Tibial artery (tissue), 4 donors: ENCODE results near the gene STX1A.

Experiments used
- DNase-seq, 2 donors: peaks; one replicate each; pipeline ENCODE4 v3.0.0-alpha.2; 2019
- H3K27ac ChIP-seq, 2 donors: fragments of 200-600 bp; sonication (generic) in 1 of 2; 1 replicate in 1 of 2; 2 replicates in 1 of 2; pipeline ENCODE4 v1.5.1; 2018 to 2019; ENCODE audit warnings: mild to moderate bottlenecking in 1 of 2
- H3K27me3 ChIP-seq, 2 donors: fragments of 200-600 bp; sonication (generic) in 1 of 2; one replicate each; pipeline versions ENCODE4 v1.5.1 to v1.6.0; 2016 to 2019
- H3K36me3 ChIP-seq, 3 donors: fragments of 200-600 bp; sonication (generic) in 2 of 3; one replicate each; pipeline ENCODE4 v1.5.1; 2016 to 2019; ENCODE audit warnings: mild to moderate bottlenecking in 2 of 3
- H3K4me1 ChIP-seq, 4 donors: fragments of 200-600 bp; sonication (generic) in 2 of 4; 1 replicate in 3 of 4; 2 replicates in 1 of 4; pipeline ENCODE4 v1.5.1; 2016 to 2019
- H3K4me3 ChIP-seq, 2 donors: fragments of 200-600 bp; sonication (generic) in 1 of 2; 1 replicate in 1 of 2; 2 replicates in 1 of 2; pipeline ENCODE4 v1.5.1; 2018 to 2019; ENCODE audit warnings: mild to moderate bottlenecking in 2 of 2
- H3K9me3 ChIP-seq, 3 donors: fragments of 200-600 bp; sonication (generic) in 1 of 3; one replicate each; pipeline ENCODE4 v1.5.1; 2016 to 2019
- intact Hi-C: fragments of 100-400 bp; cut with DNase I; formaldehyde crosslinking; loops from one replicate; pipeline ENCODE4 v1.15.0; 2023; ENCODE audit warnings: low total_unique reads
- TF ChIP-seq, protein P1 (sequence below), 2 experiments: fragments of 200-600 bp in 1 of 2; fragments of 450-650 bp in 1 of 2; IDR thresholded peaks; one replicate each; pipeline ENCODE4 v1.5.1; 2017 to 2019; ENCODE audit warnings: antibody characterized with exemption in 2 of 2, mild to moderate bottlenecking in 1 of 2, moderate library complexity in 1 of 2

The STX1A gene

DNA sequence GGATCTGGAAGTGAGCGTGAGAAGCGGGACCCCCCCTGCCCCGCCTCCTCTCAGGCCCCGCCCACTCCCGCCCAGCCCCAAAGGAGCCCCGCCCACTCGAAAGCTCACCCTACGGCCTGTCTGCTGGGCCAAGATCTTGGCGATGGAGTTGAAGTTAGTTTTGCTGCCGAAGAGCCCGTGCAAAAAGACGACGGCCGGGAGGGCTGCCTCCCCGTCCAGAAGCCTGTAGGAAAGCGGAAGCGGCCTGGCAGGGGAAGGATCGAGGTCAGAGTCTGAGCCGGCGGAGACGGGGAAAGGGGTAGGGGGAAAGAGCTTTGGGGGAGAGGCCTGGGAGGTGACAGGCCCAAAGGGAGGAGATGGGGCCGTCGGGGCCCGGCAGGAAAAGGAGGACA, 18.7 kb upstream of the STX1A start:
- H3K4me1 ChIP-seq, result peaks cover 0 to 35% (median 30%) of the 10 kb centered on the region in 4 donors
- TF ChIP-seq, protein P1, sequence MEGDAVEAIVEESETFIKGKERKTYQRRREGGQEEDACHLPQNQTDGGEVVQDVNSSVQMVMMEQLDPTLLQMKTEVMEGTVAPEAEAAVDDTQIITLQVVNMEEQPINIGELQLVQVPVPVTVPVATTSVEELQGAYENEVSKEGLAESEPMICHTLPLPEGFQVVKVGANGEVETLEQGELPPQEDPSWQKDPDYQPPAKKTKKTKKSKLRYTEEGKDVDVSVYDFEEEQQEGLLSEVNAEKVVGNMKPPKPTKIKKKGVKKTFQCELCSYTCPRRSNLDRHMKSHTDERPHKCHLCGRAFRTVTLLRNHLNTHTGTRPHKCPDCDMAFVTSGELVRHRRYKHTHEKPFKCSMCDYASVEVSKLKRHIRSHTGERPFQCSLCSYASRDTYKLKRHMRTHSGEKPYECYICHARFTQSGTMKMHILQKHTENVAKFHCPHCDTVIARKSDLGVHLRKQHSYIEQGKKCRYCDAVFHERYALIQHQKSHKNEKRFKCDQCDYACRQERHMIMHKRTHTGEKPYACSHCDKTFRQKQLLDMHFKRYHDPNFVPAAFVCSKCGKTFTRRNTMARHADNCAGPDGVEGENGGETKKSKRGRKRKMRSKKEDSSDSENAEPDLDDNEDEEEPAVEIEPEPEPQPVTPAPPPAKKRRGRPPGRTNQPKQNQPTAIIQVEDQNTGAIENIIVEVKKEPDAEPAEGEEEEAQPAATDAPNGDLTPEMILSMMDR (IDR thresholded peaks at IDR 0.05), result no peak
- peak in 1 of 2 donors; percentile 77 for DNase-seq

DNA sequence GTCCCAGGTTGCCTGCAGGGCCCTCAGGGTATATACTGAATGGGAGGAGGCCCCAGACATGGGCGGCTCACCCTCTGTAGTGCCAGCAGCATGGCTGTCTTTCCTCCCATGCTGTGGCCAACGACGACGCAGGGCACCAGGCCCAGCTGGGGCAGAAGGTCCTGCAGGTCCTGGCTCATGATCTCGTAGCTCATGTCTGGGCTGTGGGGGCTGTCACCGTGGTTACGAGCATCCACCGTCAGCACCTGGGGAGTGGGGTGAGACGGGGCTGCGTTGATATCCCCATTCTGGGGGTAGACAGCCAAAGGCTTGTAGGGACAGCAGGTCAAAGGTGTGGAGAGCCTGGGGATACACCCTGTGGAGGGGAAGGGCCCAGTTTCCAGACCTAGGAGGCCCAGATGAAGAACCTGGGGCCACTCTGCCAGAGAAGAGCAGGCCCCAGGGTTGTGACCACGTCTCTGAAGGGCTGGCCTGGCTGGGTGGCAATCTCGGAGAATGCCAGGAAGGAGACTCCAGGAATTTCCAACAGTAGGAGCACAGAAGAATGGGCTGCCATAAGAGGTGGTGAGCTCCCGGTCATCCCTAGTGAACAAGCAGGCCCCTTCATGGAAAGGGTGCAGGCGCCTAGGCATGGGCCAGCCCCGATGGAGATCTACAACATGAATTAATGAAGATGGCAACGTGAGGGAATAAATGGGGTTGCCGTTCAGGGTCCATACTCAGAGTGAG, 18.2 kb upstream of the STX1A start:
- intact Hi-C loops, result loop anchor here (5.0 kb wide), 1 partner anchor 70 kb away; the partner anchor contains the start of gene VPS37D
- no peak for DNase-seq

More for the DNA sequence above, 18.7 kb upstream of the STX1A start:
- Histone ChIP-seq H3K27me3 (no peaks in the 10 kb centered on the region), H3K36me3 (peaks cover 0 to 26% (median 6%) of the 10 kb centered on the region in 3 donors), H3K4me3 (peak overlapping the region; percentile 74 to 93), H3K27ac (peak overlapping the region; percentile 83 to 89), H3K9me3 (no peaks in the 10 kb centered on the region)
- intact Hi-C loops, result loop anchor here (5.0 kb wide), 1 partner anchor 71 kb away; the partner anchor contains the start of gene VPS37D

DNA sequence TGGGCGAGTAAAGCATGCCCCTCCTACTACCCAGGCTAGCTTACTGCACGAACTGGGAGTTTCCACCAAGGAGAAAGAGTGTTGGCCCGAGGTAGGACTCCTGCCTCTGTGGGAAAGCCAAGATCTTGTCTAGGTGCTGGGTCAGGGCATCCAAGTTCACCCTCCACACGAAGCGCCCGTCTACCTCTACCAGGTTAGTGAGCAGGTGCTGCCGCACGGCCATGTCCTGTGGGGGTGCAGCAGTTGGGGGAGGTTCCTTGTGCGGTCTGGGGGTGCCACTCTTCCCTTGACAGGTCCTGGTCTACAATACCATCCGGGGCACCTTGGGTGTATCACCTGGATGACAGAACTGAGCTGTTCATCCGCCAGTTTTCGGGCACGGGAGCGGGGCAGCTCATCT, 17.4 kb upstream of the STX1A start:
- Histone ChIP-seq H3K9me3 (no peaks in the 10 kb centered on the region), H3K27ac (no peak overlapping the region), H3K4me3 (no peak overlapping the region), H3K36me3 (peaks cover 0 to 26% (median 6%) of the 10 kb centered on the region in 3 donors), H3K4me1 (peaks cover 0 to 25% (median 21%) of the 10 kb centered on the region in 4 donors), H3K27me3 (no peaks in the 10 kb centered on the region)
- intact Hi-C loops, result loop anchor here (5.0 kb wide), 1 partner anchor 70 kb away; the partner anchor contains the start of gene VPS37D
- no peak for DNase-seq
- TF ChIP-seq, protein P1 (IDR thresholded peaks at IDR 0.05), result no peak

More for the DNA sequence above, 18.2 kb upstream of the STX1A start:
- H3K4me1 ChIP-seq, result peaks cover 0 to 30% (median 25%) of the 10 kb centered on the region in 4 donors
- TF ChIP-seq, protein P1 (IDR thresholded peaks at IDR 0.05), result no peak
- no peaks in the 10 kb centered on the region for H3K9me3 ChIP-seq
- peaks cover 0 to 26% (median 6%) of the 10 kb centered on the region in 3 donors for H3K36me3 ChIP-seq
- H3K4me3 ChIP-seq, result peak overlapping the region; percentile 74 to 93
- no peaks in the 10 kb centered on the region for H3K27me3 ChIP-seq
- peak overlapping the region; percentile 83 to 89 for H3K27ac ChIP-seq

DNA sequence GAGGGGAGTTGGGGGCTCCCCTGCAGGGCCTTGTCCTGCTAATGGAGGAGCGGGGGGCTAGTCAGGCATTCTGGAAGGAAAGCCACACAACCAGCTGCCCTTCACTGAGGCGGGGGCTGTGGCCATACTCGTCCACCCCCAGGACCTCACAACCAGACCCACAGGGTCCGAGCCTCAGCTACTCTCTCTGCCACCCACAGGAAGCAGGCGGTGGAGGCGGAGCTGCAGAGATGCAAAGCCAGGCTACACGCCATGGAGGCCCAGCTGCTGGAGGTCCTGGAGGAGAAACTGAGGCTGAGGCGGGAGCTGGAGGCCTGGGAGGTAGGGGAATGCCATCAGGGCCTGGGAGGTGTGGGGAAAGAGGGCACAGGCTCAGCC, 16.0 kb upstream of the STX1A start:
- intact Hi-C loops, result loop anchor here (5.0 kb wide), 1 partner anchor 68 kb away; the partner anchor contains the start of gene VPS37D
- H3K27ac ChIP-seq, result peak overlapping the region in 1 of 2 donors; percentile 51

DNA sequence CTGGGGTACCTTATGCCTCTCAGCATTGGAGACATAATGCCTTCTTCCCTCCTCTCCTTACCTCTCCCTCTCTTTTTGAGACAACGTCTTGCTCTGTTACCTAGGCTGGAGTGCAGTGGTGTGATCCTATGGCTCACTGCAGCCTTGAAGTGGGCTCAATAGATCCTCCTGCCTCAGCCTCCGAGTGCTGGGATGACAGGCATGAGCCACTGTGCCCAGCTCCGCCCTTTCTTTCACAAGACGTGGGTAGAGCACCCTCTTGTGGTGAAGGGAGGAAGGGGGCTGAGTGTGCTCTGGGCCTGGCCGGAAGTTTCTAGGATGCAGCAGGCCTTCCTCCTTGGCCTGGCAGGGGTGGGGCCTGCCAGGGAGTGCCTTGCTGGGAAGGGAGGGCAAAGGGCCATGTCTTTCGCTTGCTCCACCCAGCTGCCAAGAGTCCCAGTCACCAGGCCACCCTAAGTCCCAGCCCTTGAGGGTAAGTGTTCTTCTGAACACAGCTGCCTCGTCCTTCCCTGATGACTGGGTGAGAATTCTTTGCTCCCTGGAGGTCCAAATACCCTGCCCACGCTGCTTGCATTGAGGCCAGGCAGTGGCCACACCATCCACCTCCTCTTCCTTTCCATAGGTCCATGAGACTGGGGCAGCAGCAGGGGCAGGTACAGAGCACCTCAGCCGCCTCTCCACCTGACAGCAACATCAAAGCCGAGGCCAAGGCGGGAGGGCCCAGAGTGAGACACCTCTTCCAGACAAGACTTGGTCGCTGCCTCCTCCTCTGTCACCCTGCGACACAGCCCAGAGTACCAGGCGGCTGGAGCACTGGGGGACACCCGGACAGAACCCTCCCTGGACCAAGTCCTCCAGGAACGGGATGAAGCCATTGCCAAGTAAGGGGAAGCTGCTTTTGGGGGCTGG, 15.4 kb upstream of the STX1A start:
- Histone ChIP-seq H3K9me3 (no peaks in the 10 kb centered on the region), H3K4me3 (no peak overlapping the region), H3K27ac (peak overlapping the region in 1 of 2 donors; percentile 51), H3K4me1 (peaks cover 0 to 25% (median 19%) of the 10 kb centered on the region in 4 donors), H3K36me3 (peaks cover 0 to 26% (median 6%) of the 10 kb centered on the region in 3 donors), H3K27me3 (no peaks in the 10 kb centered on the region)
- intact Hi-C loops, result loop anchor here (5.0 kb wide), 1 partner anchor 68 kb away; the partner anchor contains the start of gene VPS37D
- peak; percentile 73 to 84 for DNase-seq
- TF ChIP-seq, protein P1 (IDR thresholded peaks at IDR 0.05), result peak; percentile 68 to 69

More for the DNA sequence above, 16.0 kb upstream of the STX1A start:
- Histone ChIP-seq H3K4me1 (peaks cover 0 to 25% (median 19%) of the 10 kb centered on the region in 4 donors), H3K9me3 (no peaks in the 10 kb centered on the region), H3K27me3 (no peaks in the 10 kb centered on the region), H3K36me3 (peaks cover 0 to 26% (median 6%) of the 10 kb centered on the region in 3 donors), H3K4me3 (no peak overlapping the region)
- no peak for DNase-seq
- TF ChIP-seq, protein P1 (IDR thresholded peaks at IDR 0.05), result no peak
